IPS DF 19.7 (cell line): ENCODE measurements around the gene NCOA4.
"Not testable (repeated sequence)": the region's sequence is repeated elsewhere in the genome, so short reads cannot be mapped to it uniquely, and the experiment has no call there.

Experiments
- DNase-seq: peaks from one replicate; pipeline ENCODE4 v3.0.0-alpha.2; 2013; ENCODE audit warnings: low read depth, low spot score

NCOA4 gene

GRCh38 chr10:45983538-45984186, 46.8 kb downstream of the NCOA4 start:
- not testable (repeated sequence) for DNase-seq

GRCh38 chr10:45981367-45981766, 49.1 kb downstream of the NCOA4 start:
- DNase-seq, result not testable (repeated sequence)

- DNase-seq, result not testable (repeated sequence)
Observed at GRCh38 chr10:45978554-45978953, 51.9 kb downstream of the NCOA4 start.

- DNase-seq, result not testable (repeated sequence)
Observed at GRCh38 chr10:45974041-45974440, 56.4 kb downstream of the NCOA4 start.

GRCh38 chr10:45972813-45973169, 57.6 kb downstream of the NCOA4 start:
- not testable (repeated sequence) for DNase-seq

GRCh38 chr10:45972106-45972812, 58.2 kb downstream of the NCOA4 start, which contains the start of gene TIMM23:
Gene TIMM23, plus strand, starts transcription at chr10:45972489. Its CDS starts 136 bp downstream, at chr10:45972625.
- peak; percentile 45 for DNase-seq

- DNase-seq, result not testable (repeated sequence)
Observed at GRCh38 chr10:45971742-45972105, 58.7 kb downstream of the NCOA4 start.

GRCh38 chr10:45971019-45971418, 59.4 kb downstream of the NCOA4 start:
- DNase-seq, result not testable (repeated sequence)

- not testable (repeated sequence) for DNase-seq
Observed at GRCh38 chr10:45962686-45963452, 67.6 kb downstream of the NCOA4 start.

- not testable (repeated sequence) for DNase-seq
Observed at GRCh38 chr10:45957928-45958327, 72.5 kb downstream of the NCOA4 start.

- DNase-seq, result not testable (repeated sequence)
Observed at GRCh38 chr10:45956634-45957033, 73.8 kb downstream of the NCOA4 start.
